ENCODE results near the gene METRNL.
"Not testable (repeated sequence)": the region's sequence is repeated elsewhere in the genome, so short reads cannot be mapped to it uniquely, and the experiment has no call there.

The METRNL gene

DNA sequence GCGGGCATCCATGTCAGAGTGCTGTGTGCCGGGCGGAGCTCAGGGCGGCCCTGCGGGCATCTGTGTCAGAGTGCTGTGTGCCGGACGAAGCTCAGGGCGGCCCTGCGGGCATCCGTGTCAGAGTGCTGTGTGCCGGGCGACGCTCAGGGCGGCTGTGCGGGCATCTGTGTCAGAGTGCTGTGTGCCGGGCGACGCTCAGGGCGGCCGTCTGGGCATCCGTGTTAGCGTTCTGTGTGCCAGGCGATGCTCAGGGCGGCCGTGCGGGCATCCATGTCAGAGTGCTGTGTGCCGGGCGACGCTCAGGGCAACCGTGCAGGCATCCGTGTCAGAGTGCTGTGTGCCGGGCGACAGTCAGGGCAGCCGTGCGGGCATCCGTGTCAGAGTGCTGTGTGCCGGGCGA lies 55.0 kb downstream of the METRNL start:
- DNase-seq (ENCODE audit: low read depth in 3 of 3, low spot score in 1 of 3): not testable (repeated sequence)

DNA sequence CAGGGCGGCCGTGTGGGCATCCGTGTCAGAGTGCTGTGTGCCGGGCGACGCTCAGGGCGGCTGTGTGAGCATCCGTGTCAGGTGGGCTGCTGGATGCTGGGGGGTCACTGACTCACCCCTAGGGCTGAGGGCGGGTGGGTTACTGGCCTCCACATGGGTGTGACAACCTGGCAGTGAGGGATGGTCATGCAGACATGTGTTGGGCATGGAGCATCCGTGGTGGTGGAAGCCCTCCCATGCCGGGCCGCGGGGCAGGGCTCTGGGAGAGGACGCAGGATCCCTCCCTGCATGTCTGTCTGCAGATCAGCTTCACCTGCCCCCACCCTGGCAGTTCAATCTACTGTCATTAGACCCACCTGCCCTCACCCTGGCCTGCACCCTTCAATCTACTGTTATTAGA lies 56.3 kb downstream of the METRNL start:
- DNase-seq (ENCODE audit: low read depth in 3 of 3, low spot score in 1 of 3): no peak

DNA sequence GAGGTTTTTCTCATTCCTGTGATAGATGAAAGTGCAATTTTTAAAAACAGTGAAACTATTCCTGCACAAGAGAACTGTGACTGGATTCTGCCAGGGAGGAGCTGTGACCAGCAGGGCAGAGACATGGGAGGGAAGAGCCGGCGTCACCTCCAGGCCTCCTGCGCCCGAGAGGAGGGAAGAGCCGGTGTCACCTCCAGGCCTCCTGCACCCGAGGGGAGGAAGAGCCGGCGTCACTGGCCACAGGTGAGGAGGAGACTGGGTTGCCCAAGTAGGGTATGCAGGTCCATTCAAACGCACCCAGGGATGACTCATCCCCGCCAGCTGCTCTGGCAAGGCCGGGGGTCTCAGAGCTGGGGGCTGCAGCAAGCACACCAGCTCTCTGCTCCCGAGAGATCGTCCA lies 56.7 kb downstream of the METRNL start:
- DNase-seq (ENCODE audit: low read depth in 3 of 3, low spot score in 1 of 3): no peak

DNA sequence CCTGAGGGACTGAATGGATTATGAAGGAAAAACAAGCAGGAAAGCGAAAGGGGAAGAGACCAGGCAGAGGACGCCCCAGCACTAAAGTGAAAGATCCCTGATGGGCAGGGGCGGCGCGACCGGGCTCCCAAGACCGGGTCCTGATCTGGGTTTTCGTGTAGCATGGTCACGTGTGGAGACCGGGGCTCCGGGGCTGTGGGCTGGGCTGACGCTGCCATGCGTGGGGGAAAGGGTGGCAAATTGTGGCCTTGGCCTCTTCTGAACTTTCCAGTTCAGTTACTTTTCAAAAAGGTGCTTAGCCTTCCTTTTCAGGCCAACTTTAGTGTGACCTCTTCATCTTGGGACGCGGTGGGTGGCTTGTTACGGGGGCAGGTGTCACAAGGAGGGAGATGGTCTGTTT lies 57.5 kb downstream of the METRNL start:
- no peak for DNase-seq (ENCODE audit: low read depth in 3 of 3, low spot score in 1 of 3)

DNA sequence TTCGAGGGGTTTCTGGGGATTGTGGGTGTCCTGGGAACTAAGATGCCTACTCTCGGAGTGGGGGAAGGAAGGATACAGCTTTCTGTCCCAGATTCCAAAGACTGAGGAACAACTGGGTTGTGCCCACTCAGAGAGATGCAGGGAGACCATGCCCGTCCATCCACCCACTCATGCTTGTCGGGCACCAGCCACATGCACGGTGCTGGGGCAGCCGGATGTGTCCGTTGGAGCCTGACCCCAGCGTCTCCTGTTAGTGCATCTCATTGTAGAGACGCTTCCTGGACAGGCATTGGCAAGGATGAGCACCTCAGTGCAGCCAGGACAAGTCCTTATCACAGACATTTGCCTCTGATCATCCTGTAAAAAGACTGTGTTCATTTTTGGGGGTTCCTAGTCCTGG lies 58.1 kb downstream of the METRNL start:
- DNase-seq (ENCODE audit: low read depth in 3 of 3, low spot score in 1 of 3): no peak

DNA sequence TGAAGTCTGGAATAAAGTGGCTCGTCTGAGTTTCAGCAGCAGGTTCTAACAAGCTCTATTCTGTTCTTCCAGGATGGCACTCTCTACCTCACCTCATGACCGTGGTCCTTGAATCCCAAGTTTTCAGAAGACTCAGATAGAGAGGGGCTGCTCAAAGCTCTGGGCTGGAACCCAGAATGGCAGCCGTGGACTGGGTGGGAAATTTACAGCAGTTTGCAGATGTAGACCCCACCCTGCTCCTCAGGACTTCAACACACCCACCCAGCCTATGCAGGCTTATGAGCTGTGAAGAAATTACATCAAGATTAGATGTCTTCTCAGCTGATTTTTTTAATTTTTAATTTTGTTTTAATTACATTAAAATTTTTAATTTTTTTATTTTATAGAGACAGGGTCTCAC lies 59.4 kb downstream of the METRNL start:
- no peak for DNase-seq (ENCODE audit: low read depth in 3 of 3, low spot score in 1 of 3)

- DNase-seq (ENCODE audit: low read depth in 3 of 3, low spot score in 1 of 3): not testable (repeated sequence)
Observed at GRCh38 chr17:83139541-83140248, 60.3 kb downstream of the METRNL start.

- DNase-seq (ENCODE audit: low read depth in 3 of 3, low spot score in 1 of 3): not testable (repeated sequence)
Observed at GRCh38 chr17:83140249-83140566, 60.8 kb downstream of the METRNL start.

DNA sequence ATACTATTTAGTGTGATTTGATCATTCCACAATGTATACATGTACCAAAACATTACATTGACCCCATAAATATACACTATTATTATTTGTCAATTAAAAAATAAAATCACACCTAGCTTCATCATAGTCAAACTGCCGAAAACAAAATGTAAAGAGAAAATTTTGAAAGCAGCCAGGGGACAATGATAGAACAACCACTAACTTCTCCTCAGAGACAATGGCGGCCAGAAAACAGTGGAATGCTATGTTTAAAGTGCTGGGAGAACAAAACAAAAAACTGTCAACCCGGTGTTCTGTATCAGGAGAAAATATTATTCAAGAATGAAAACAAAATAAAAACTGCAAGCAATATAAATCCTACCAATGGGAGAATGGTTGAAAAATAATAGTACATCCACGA lies 63.2 kb downstream of the METRNL start:
- DNase-seq (ENCODE audit: low read depth in 3 of 3, low spot score in 1 of 3): no peak

- DNase-seq (ENCODE audit: low read depth in 3 of 3, low spot score in 1 of 3): no peak
Observed at GRCh38 chr17:83143817-83144231, 64.4 kb downstream of the METRNL start.

Measured in stimulated activated CD4-positive, alpha-beta T cell treated with anti-CD3 and anti-CD28 coated beads, TNF-alpha, amount 100 ng/mL, for 1 hour (primary cell).